ENCODE data around the gene AKT2. TPM values are rescaled to one million over a fixed set of nuclear protein-coding genes. Genes with fewer than 3 reads are reported as not detected.
A peak's percentile ranks its signal among the peaks of the same experiment; 100 is the strongest.

Gene AKT2
- total and polyA plus RNA-seq, 2 of the 8 experiments (the other 6 are each of a cell fraction or from before 2014, with no cell fraction given), result 151 to 183 TPM

DNA sequence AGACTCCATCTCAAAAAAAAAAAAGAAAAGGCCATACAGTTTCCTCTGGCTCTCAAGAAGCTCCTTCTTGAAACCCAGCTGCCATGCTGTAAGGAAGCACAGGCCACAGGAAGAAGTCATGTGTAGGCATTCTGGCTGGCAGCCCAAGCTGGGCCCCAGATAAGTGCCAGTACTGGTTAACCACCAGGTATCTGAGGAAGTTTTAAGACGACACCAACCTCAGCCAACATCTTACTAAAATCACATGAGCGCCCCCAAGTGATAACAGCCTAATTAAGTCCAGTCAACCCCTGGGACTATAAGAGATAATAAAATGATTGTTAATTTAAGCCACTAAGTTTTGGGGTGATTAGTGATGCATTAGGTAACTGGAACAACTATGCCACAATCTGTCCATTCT is 27.4 kb upstream of the AKT2 start:
- no peaks in the 10 kb centered on the region for H3K79me2 ChIP-seq (ENCODE audit: control insufficient read depth in 1 of 2, insufficient read depth in 2 of 2, low read length in 2 of 2)
- H3K9me3 ChIP-seq (ENCODE audit: insufficient read depth in 2 of 2, low read depth in 1 of 2, low read length in 1 of 2), result no peaks in the 10 kb centered on the region
- H3K36me3 ChIP-seq (ENCODE audit: control insufficient read depth in 2 of 4, insufficient read depth in 4 of 4, low read length in 3 of 4), result no peaks in the 10 kb centered on the region
- H2AK5ac ChIP-seq (ENCODE audit: low read depth, low read length), result no peak overlapping the region
- no peak overlapping the region for H2BK15ac ChIP-seq (ENCODE audit: low read length)
- no peaks in the 10 kb centered on the region for H3K27me3 ChIP-seq (replicated peaks in 1 of 4; ENCODE audit: control insufficient read depth in 3 of 4, extremely low read depth in 1 of 4, insufficient read depth in 3 of 4, low read length in 3 of 4)
- H3K4ac ChIP-seq (replicated peaks; ENCODE audit: insufficient read length, low read depth, low read length), result no peak overlapping the region
- H3K14ac ChIP-seq (ENCODE audit: insufficient read length), result no peak overlapping the region
- POLR2A ChIA-PET (ENCODE audit: partially characterized antibody), result no interaction called here
- H2BK5ac ChIP-seq (ENCODE audit: low read depth, low read length), result no peak overlapping the region
- no peak overlapping the region for H4K8ac ChIP-seq (ENCODE audit: extremely low read depth, insufficient read depth, low read length)
- H3K4me2 ChIP-seq (ENCODE audit: insufficient read depth in 1 of 2, low read depth in 2 of 2, low read length in 2 of 2), result no peak overlapping the region
- H3K23me2 ChIP-seq (ENCODE audit: low read depth, low read length), result no peaks in the 10 kb centered on the region
- no peak overlapping the region for H3K23ac ChIP-seq (ENCODE audit: insufficient read length)
- FAIRE-seq (no peak), DNase-seq (ENCODE audit: low read depth in 1 of 2, low spot score in 2 of 2) (no peak)
- H3K79me1 ChIP-seq (ENCODE audit: low read depth, low read length), result no peaks in the 10 kb centered on the region
- TF ChIP-seq CEBPB (IDR thresholded peaks at IDR 0.05; ENCODE audit: low read depth, low read length), result no peak
- TF ChIP-seq KDM1A (IDR thresholded peaks at IDR 0.05; ENCODE audit: borderline replicate concordance, low read length), result no peak
- no peak for TF ChIP-seq ASH2L (IDR thresholded peaks at IDR 0.05; ENCODE audit: low read length)
- no peak for TF ChIP-seq HDAC6 (IDR thresholded peaks at IDR 0.05; ENCODE audit: low read depth, low read length)
- TF ChIP-seq BACH1 (IDR thresholded peaks at IDR 0.05; ENCODE audit: low read length), result no peak
- TF ChIP-seq RAD21 (IDR thresholded peaks at IDR 0.05 in 1 of 2, conservative IDR thresholded peaks at IDR 0.05 in 1 of 2; ENCODE audit: low read depth in 2 of 2, low read length in 2 of 2), result peak; percentile 25 to 51; a peak in 3 of 4 replicates
- TF ChIP-seq TEAD4 (IDR thresholded peaks at IDR 0.05; ENCODE audit: low read depth, low read length), result no peak
- TF ChIP-seq TAF7 (optimal IDR thresholded peaks at IDR 0.05; ENCODE audit: borderline replicate concordance, low read depth, low read length), result no peak
- no peak for TF ChIP-seq EGR1 (IDR thresholded peaks at IDR 0.05; ENCODE audit: borderline replicate concordance, low read depth, low read length)
- TF ChIP-seq, protein P1, sequence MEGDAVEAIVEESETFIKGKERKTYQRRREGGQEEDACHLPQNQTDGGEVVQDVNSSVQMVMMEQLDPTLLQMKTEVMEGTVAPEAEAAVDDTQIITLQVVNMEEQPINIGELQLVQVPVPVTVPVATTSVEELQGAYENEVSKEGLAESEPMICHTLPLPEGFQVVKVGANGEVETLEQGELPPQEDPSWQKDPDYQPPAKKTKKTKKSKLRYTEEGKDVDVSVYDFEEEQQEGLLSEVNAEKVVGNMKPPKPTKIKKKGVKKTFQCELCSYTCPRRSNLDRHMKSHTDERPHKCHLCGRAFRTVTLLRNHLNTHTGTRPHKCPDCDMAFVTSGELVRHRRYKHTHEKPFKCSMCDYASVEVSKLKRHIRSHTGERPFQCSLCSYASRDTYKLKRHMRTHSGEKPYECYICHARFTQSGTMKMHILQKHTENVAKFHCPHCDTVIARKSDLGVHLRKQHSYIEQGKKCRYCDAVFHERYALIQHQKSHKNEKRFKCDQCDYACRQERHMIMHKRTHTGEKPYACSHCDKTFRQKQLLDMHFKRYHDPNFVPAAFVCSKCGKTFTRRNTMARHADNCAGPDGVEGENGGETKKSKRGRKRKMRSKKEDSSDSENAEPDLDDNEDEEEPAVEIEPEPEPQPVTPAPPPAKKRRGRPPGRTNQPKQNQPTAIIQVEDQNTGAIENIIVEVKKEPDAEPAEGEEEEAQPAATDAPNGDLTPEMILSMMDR (IDR thresholded peaks at IDR 0.05; ENCODE audit: control extremely low read depth in 1 of 3, insufficient read depth in 1 of 3, low read depth in 1 of 3, low read length in 3 of 3), result peak in 2 of 3 experiments; percentile 21 to 32; a peak in 2 of 4 replicates
- no peak for TF ChIP-seq YY1 (IDR thresholded peaks at IDR 0.05; ENCODE audit: low read depth, low read length)
- no peak for TF ChIP-seq CREB1 (IDR thresholded peaks at IDR 0.05)
- no peak overlapping the region for H2BK20ac ChIP-seq (ENCODE audit: low read length)
- H3K9ac ChIP-seq (replicated peaks in 1 of 4; ENCODE audit: extremely low read depth in 1 of 4, low read depth in 3 of 4, low read length in 3 of 4), result no peak overlapping the region
- H2AFZ ChIP-seq (ENCODE audit: low read length), result no peak overlapping the region
- no peak overlapping the region for H2BK120ac ChIP-seq (replicated peaks; ENCODE audit: low read depth, low read length)
- CTCF ChIA-PET (ENCODE audit: partially characterized antibody), result interaction anchor here (0.9 to 1.5 kb wide), 4 partner anchors 43 to 101 kb away, joined by 3 to 4 read pairs (median 3); partner anchors contain the start of gene PRX
- no peaks in the 10 kb centered on the region for H3K4me1 ChIP-seq (replicated peaks in 1 of 4; ENCODE audit: control insufficient read depth in 3 of 4, insufficient read depth in 4 of 4, low read length in 3 of 4)
- H3K4me3 ChIP-seq (ENCODE audit: extremely low read depth in 1 of 4, insufficient read depth in 2 of 4, low read depth in 3 of 4, low read length in 4 of 4), result no peak overlapping the region
- no peak overlapping the region for H3K18ac ChIP-seq (ENCODE audit: extremely low read depth, low read length)
- WGBS, 2 experiments (ENCODE audit: extremely low coverage in 1 of 2, insufficient coverage in 1 of 2, insufficient read length in 1 of 2, insufficient replicate concordance in 2 of 2, low coverage in 1 of 2, low lambda C conversion rate in 2 of 2, missing lambda C conversion rate in 1 of 2), result 30% methylated on average over 2 of the region's 2 CpGs; no CpG with 5 or more reads in 1 of the 2 experiments
- H4K5ac ChIP-seq (ENCODE audit: insufficient read length, low read depth, low read length), result no peak overlapping the region
- H3K56ac ChIP-seq (replicated peaks; ENCODE audit: insufficient read length, low read depth, low read length), result no peak overlapping the region
- H4K91ac ChIP-seq (replicated peaks; ENCODE audit: insufficient read length, low read length), result no peak overlapping the region
- no peak overlapping the region for H3K27ac ChIP-seq (ENCODE audit: low read depth, low read length)
- H4K20me1 ChIP-seq (replicated peaks in 1 of 2; ENCODE audit: control insufficient read depth in 1 of 2, insufficient read depth in 2 of 2, low read length in 2 of 2), result no peaks in the 10 kb centered on the region
- no peak overlapping the region for H2BK12ac ChIP-seq (ENCODE audit: low read depth, low read length)

Data from H1 (cell line).